ENCODE results near the gene CSF2.

- TF ChIP-seq, protein P1, sequence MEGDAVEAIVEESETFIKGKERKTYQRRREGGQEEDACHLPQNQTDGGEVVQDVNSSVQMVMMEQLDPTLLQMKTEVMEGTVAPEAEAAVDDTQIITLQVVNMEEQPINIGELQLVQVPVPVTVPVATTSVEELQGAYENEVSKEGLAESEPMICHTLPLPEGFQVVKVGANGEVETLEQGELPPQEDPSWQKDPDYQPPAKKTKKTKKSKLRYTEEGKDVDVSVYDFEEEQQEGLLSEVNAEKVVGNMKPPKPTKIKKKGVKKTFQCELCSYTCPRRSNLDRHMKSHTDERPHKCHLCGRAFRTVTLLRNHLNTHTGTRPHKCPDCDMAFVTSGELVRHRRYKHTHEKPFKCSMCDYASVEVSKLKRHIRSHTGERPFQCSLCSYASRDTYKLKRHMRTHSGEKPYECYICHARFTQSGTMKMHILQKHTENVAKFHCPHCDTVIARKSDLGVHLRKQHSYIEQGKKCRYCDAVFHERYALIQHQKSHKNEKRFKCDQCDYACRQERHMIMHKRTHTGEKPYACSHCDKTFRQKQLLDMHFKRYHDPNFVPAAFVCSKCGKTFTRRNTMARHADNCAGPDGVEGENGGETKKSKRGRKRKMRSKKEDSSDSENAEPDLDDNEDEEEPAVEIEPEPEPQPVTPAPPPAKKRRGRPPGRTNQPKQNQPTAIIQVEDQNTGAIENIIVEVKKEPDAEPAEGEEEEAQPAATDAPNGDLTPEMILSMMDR (conservative IDR thresholded peaks at IDR 0.05; ENCODE audit: low read length), result no peak
- no peak for TF ChIP-seq EZH2phosphoT487 (IDR thresholded peaks at IDR 0.05; ENCODE audit: borderline replicate concordance, low read depth, low read length)
Observed at GRCh38 chr5:132098151-132098594, 24.6 kb downstream of the CSF2 start.

Data from OCI-LY7 (cell line).